Measurements from ENCODE around the gene PNO1. TPM values are rescaled to one million over a fixed set of nuclear protein-coding genes. Genes with fewer than 3 reads are reported as not detected.
A peak's percentile ranks its signal among the peaks of the same experiment; 100 is the strongest.

Gene PNO1
- total and polyA plus RNA-seq, 4 donors, result 6.6 to 12.2 (median 11.1) TPM

- Histone ChIP-seq H3K9me3 (ENCODE audit: control insufficient read depth, low read length) (no peaks in the 10 kb centered on the region), H3K4me1 (ENCODE audit: control insufficient read depth in 1 of 2, insufficient read depth in 2 of 2, low read length in 2 of 2) (peaks cover 5 to 10% of the 10 kb centered on the region in 2 donors), H3K36me3 (ENCODE audit: control insufficient read depth in 1 of 2, insufficient read depth in 2 of 2, low read length in 1 of 2) (peaks cover 0 to 2% of the 10 kb centered on the region in 2 donors), H3K27ac (ENCODE audit: low read depth in 1 of 2, low read length in 2 of 2) (no peak overlapping the region), H3K27me3 (ENCODE audit: control insufficient read depth in 1 of 2, insufficient read depth in 2 of 2, low read length in 1 of 2) (no peaks in the 10 kb centered on the region), H3K4me3 (ENCODE audit: low read length in 2 of 2) (no peak overlapping the region)
- intact Hi-C loops (cut with DNase I), result no loop called here
- no peak for ATAC-seq (ENCODE audit: low FRiP score)
- WGBS, 2 donors, result 81 to 83% methylated on average over 3 of the region's 3 CpGs
- DNase-seq, result no peak
Observed at GRCh38 chr2:68217729-68218128, 60.0 kb downstream of the PNO1 start.

- peaks cover 2 to 10% of the 10 kb centered on the region in 2 donors for H3K4me1 ChIP-seq (ENCODE audit: control insufficient read depth in 1 of 2, insufficient read depth in 2 of 2, low read length in 2 of 2)
- WGBS, 2 donors, result 54 to 67% methylated on average over 1 of the region's 1 CpG
- H3K9me3 ChIP-seq (ENCODE audit: control insufficient read depth, low read length), result no peaks in the 10 kb centered on the region
Observed at GRCh38 chr2:68218343-68218901, 60.7 kb downstream of the PNO1 start.

DNA sequence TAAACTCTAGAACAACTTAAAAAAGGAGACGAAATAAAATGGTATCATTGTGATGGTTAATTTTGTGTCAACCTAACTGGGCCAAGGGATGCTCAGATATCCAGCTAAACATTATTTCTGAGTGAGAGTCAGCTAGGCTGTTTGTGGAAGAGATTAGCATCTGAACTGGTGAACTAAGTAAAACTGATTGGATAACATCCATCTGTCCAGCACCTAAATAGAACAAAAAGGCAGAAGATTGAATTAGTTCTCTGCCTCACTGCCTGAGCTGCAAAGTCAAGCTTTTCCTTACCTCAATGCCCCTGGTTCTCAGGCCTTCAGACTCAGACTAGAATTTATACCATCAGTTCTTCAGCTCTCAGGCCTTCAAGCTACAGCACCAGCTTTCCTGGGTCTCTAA lies 64.6 kb downstream of the PNO1 start:
- DNase-seq (no peak), ATAC-seq (ENCODE audit: low FRiP score) (no peak)
- no peaks in the 10 kb centered on the region for H3K9me3 ChIP-seq (ENCODE audit: control insufficient read depth, low read length)
- no peak overlapping the region for H3K27ac ChIP-seq (ENCODE audit: low read depth in 1 of 2, low read length in 2 of 2)
- no peak overlapping the region for H3K4me3 ChIP-seq (ENCODE audit: low read length in 2 of 2)
- 89 to 96% methylated on average over 1 of the region's 1 CpG for WGBS, 2 donors
- no peaks in the 10 kb centered on the region for H3K27me3 ChIP-seq (ENCODE audit: control insufficient read depth in 1 of 2, insufficient read depth in 2 of 2, low read length in 1 of 2)
- intact Hi-C loops (cut with DNase I), result no loop called here
- H3K36me3 ChIP-seq (ENCODE audit: control insufficient read depth in 1 of 2, insufficient read depth in 2 of 2, low read length in 1 of 2), result no peaks in the 10 kb centered on the region
- peaks cover 2 to 12% of the 10 kb centered on the region in 2 donors for H3K4me1 ChIP-seq (ENCODE audit: control insufficient read depth in 1 of 2, insufficient read depth in 2 of 2, low read length in 2 of 2)

More at GRCh38 chr2:68218343-68218901, 60.7 kb downstream of the PNO1 start:
- DNase-seq, result no peak
- no peak overlapping the region for H3K4me3 ChIP-seq (ENCODE audit: low read length in 2 of 2)
- ATAC-seq (ENCODE audit: low FRiP score), result no peak
- H3K27ac ChIP-seq (ENCODE audit: low read depth in 1 of 2, low read length in 2 of 2), result no peak overlapping the region
- peaks cover 0 to 2% of the 10 kb centered on the region in 2 donors for H3K36me3 ChIP-seq (ENCODE audit: control insufficient read depth in 1 of 2, insufficient read depth in 2 of 2, low read length in 1 of 2)
- intact Hi-C loops (cut with DNase I), result no loop called here
- H3K27me3 ChIP-seq (ENCODE audit: control insufficient read depth in 1 of 2, insufficient read depth in 2 of 2, low read length in 1 of 2), result no peaks in the 10 kb centered on the region

- Histone ChIP-seq H3K27ac (ENCODE audit: low read depth in 1 of 2, low read length in 2 of 2) (no peak overlapping the region), H3K36me3 (ENCODE audit: control insufficient read depth in 1 of 2, insufficient read depth in 2 of 2, low read length in 1 of 2) (no peaks in the 10 kb centered on the region), H3K4me3 (ENCODE audit: low read length in 2 of 2) (no peak overlapping the region), H3K9me3 (ENCODE audit: control insufficient read depth, low read length) (no peaks in the 10 kb centered on the region), H3K4me1 (ENCODE audit: control insufficient read depth in 1 of 2, insufficient read depth in 2 of 2, low read length in 2 of 2) (peaks cover 2 to 12% of the 10 kb centered on the region in 2 donors), H3K27me3 (ENCODE audit: control insufficient read depth in 1 of 2, insufficient read depth in 2 of 2, low read length in 1 of 2) (no peaks in the 10 kb centered on the region)
- 45 to 55% methylated on average over 2 of the region's 2 CpGs for WGBS, 2 donors
- ATAC-seq (ENCODE audit: low FRiP score), result no peak
- DNase-seq, result no peak
- intact Hi-C loops (cut with DNase I), result no loop called here
Observed at GRCh38 chr2:68223419-68223818, 65.7 kb downstream of the PNO1 start.

DNA sequence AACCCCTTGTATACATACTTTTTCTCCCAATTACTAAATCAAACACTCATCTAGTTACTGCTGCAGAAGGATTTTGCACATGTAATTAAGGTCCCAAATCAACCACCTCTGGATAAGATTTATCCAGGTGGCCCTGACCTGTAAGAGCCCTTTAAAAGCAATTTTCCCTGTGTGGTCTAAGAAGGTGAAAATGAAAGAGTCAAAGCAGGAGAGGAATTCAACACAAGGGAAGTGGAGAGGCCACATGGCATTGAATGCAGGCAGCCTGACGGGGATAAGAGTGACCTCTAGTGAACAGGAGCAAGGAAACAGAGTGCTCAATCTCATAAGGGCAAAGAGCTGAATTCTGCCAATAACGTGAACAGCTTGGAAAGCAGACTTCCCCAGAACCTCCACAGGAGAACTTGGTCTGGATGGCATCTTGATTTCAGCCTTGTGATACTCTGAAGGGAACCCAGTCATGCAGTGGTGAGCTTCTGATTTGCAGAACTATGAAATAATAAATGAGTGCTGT lies 67.5 kb downstream of the PNO1 start:
- intact Hi-C loops (cut with DNase I), result no loop called here
- Histone ChIP-seq H3K4me3 (ENCODE audit: low read length in 2 of 2) (no peak overlapping the region), H3K4me1 (ENCODE audit: control insufficient read depth in 1 of 2, insufficient read depth in 2 of 2, low read length in 2 of 2) (peaks cover 4 to 8% of the 10 kb centered on the region in 2 donors), H3K27ac (ENCODE audit: low read depth in 1 of 2, low read length in 2 of 2) (peak overlapping the region in 1 of 2 donors; percentile 67), H3K27me3 (ENCODE audit: control insufficient read depth in 1 of 2, insufficient read depth in 2 of 2, low read length in 1 of 2) (no peaks in the 10 kb centered on the region), H3K9me3 (ENCODE audit: control insufficient read depth, low read length) (no peaks in the 10 kb centered on the region), H3K36me3 (ENCODE audit: control insufficient read depth in 1 of 2, insufficient read depth in 2 of 2, low read length in 1 of 2) (no peaks in the 10 kb centered on the region)
- DNase-seq (no peak), ATAC-seq (ENCODE audit: low FRiP score) (peak; percentile 62)
- 14 to 21% methylated on average over 2 of the region's 2 CpGs for WGBS, 2 donors

Other genes starting within 250 kb of the PNO1 start
- gene C1D, start 94.9 kb upstream of the PNO1 start, total RNA-seq, result 10 to 100 TPM; 19.9 to 20.3 TPM
- 10 to 100 TPM; 32.8 to 33.3 TPM for gene C1D, start 94.9 kb upstream of the PNO1 start, polyA plus RNA-seq
- 10 to 100 TPM; 50.4 to 51.0 TPM for gene PPP3R1, start 94.6 kb downstream of the PNO1 start, total RNA-seq
- 10 to 100 TPM; 16.6 to 22.5 TPM for gene PPP3R1, start 94.6 kb downstream of the PNO1 start, polyA plus RNA-seq
- gene CNRIP1, start 162.1 kb downstream of the PNO1 start, total RNA-seq, result 10 to 100 TPM; 31.7 to 40.7 TPM
- 10 to 100 TPM; 24.8 to 28.2 TPM for gene CNRIP1, start 162.1 kb downstream of the PNO1 start, polyA plus RNA-seq
- gene PLEK, start 207.4 kb downstream of the PNO1 start, total RNA-seq, result 10 to 100 TPM; 14.6 to 32.9 TPM
- 10 to 100 TPM in 1 of 2 donors, 1 to 10 TPM in 1; 3.3 to 12.3 TPM for gene PLEK, start 207.4 kb downstream of the PNO1 start, polyA plus RNA-seq

Data from aorta (tissue), 5 donors.